HEK293 (cell line): ENCODE results near the gene SMIM32.

Experiments used
- CTCF ChIA-PET: fragments of 350-600 bp; formaldehyde crosslinking; extraction: SDS; loops from one replicate; lab custom pipeline; 2021; ENCODE audit warnings: antibody characterized with exemption; lab: Yijun Ruan, JAX
- POLR2A ChIA-PET: fragments of 300-600 bp; formaldehyde crosslinking; extraction: SDS; loops from one replicate; lab custom pipeline; 2020; ENCODE audit warnings: antibody characterized with exemption, inconsistent platforms; lab: Yijun Ruan, JAX
- H3K27ac ChIP-seq: fragments of 200-500 bp; sonication (Bioruptor generic); 2 replicates; pipeline ENCODE4 v1.5.1; 2014; ENCODE audit warnings: low read depth, low read length, control low read depth, inconsistent platforms; ENCODE audit errors: extremely low read depth
- H3K36me3 ChIP-seq, 2 experiments: fragments of 200-500 bp in 1 of 2; sonication (Bioruptor generic) in 1 of 2; 1 replicate in 1 of 2; 2 replicates in 1 of 2; pipeline ENCODE4 v1.5.1; 2014 to 2017; ENCODE audit warnings: inconsistent platforms in 2 of 2, low read length in 2 of 2; ENCODE audit not compliant: control insufficient read depth in 2 of 2, insufficient read depth in 1 of 2
- H3K4me1 ChIP-seq: fragments of 200-500 bp; sonication (Bioruptor generic); 2 replicates; pipeline ENCODE4 v1.5.1; 2014; ENCODE audit warnings: mild to moderate bottlenecking, low read length, inconsistent platforms; ENCODE audit not compliant: control insufficient read depth, insufficient read depth
- H3K4me3 ChIP-seq: 2 replicates; pipeline ENCODE4 v1.5.1; 2011; ENCODE audit warnings: low read depth, mild to moderate bottlenecking, control low read depth, low read length, moderate library complexity
- H3K9me3 ChIP-seq: fragments of 200-500 bp; sonication (Bioruptor generic); 2 replicates; pipeline ENCODE4 v1.5.1; 2014; ENCODE audit warnings: low read depth, low read length, inconsistent platforms; ENCODE audit not compliant: control insufficient read depth, insufficient read depth
- AEBP2 ChIP-seq: fragments of 450-650 bp; formaldehyde crosslinking; IDR thresholded peaks from 2 replicates; pipeline ENCODE4 v1.5.1; 2016; ENCODE audit warnings: missing biosample characterization, missing genetic modification characterization, borderline replicate concordance
- EGR2 ChIP-seq: fragments of 450-650 bp; formaldehyde crosslinking; IDR thresholded peaks from 2 replicates; pipeline ENCODE4 v1.5.1; 2016; ENCODE audit warnings: low read depth, missing biosample characterization, missing genetic modification characterization
- PATZ1 ChIP-seq: fragments of 450-650 bp; formaldehyde crosslinking; IDR thresholded peaks from 2 replicates; pipeline ENCODE4 v1.5.1; 2016; ENCODE audit warnings: missing biosample characterization, missing genetic modification characterization
- SETDB1 ChIP-seq: IDR thresholded peaks from one replicate; pipeline ENCODE4 v1.6.1; 2017; ENCODE audit warnings: mild to moderate bottlenecking, low read length, moderate library complexity, mixed read lengths; ENCODE audit not compliant: insufficient read length
- ZNF10 ChIP-seq: fragments of 450-650 bp; formaldehyde crosslinking; IDR thresholded peaks from 2 replicates; pipeline ENCODE4 v1.5.1; 2017; ENCODE audit warnings: missing biosample characterization, missing genetic modification characterization
- ZNF23 ChIP-seq: fragments of 450-650 bp; formaldehyde crosslinking; IDR thresholded peaks from 2 replicates; pipeline ENCODE4 v1.5.1; 2016; ENCODE audit warnings: missing biosample characterization, missing genetic modification characterization, borderline replicate concordance
- ZNF274 ChIP-seq, 2 experiments: fragments of 200-500 bp in 1 of 2; fragments of 450-650 bp in 1 of 2; sonication (Bioruptor generic) in 1 of 2; formaldehyde crosslinking in 1 of 2; IDR thresholded peaks; 2 replicates each; pipeline versions ENCODE4 v1.5.1 to v1.6.1; 2014 to 2016; ENCODE audit warnings: borderline replicate concordance in 1 of 2, inconsistent platforms in 1 of 2, low read length in 1 of 2, missing biosample characterization in 1 of 2, missing genetic modification characterization in 1 of 2
- ZNF518A ChIP-seq: fragments of 450-650 bp; formaldehyde crosslinking; conservative IDR thresholded peaks from 2 replicates; pipeline ENCODE4 v1.5.1; 2016; ENCODE audit warnings: low read depth, missing biosample characterization, missing genetic modification characterization
- ZNF549 ChIP-seq: fragments of 450-650 bp; IDR thresholded peaks from 2 replicates; pipeline ENCODE4 v1.5.1; 2018; ENCODE audit warnings: missing biosample characterization, missing genetic modification characterization, mild to moderate bottlenecking, inconsistent platforms, moderate library complexity
- ZNF645 ChIP-seq: fragments of 450-650 bp; formaldehyde crosslinking; IDR thresholded peaks from 2 replicates; pipeline ENCODE4; 2016; ENCODE audit warnings: missing biosample characterization, missing genetic modification characterization
- ZNF785 ChIP-seq: fragments of 450-650 bp; formaldehyde crosslinking; IDR thresholded peaks from 2 replicates; pipeline ENCODE4 v1.5.1; 2016; ENCODE audit warnings: missing biosample characterization, missing genetic modification characterization
- ZNF792 ChIP-seq: fragments of 450-650 bp; formaldehyde crosslinking; IDR thresholded peaks from 2 replicates; pipeline ENCODE4 v1.5.1; 2016; ENCODE audit warnings: missing biosample characterization, missing genetic modification characterization
- TF ChIP-seq, protein P1 (sequence below): fragments of 450-650 bp; IDR thresholded peaks from 2 replicates; pipeline ENCODE4 v1.5.1; 2018; ENCODE audit warnings: missing biosample characterization, mild to moderate bottlenecking, missing genetic modification characterization
- TF ChIP-seq, protein P2 (sequence below): fragments of 450-650 bp; formaldehyde crosslinking; IDR thresholded peaks from 2 replicates; pipeline ENCODE4 v1.5.1; 2016; ENCODE audit warnings: missing biosample characterization, missing genetic modification characterization

The SMIM32 gene

GRCh38 chr5:136222580-136223235 lies 29.7 kb upstream of the SMIM32 start (continued):
- TF ChIP-seq ZNF23 (tag by site-specific recombination) (no peak), AEBP2 (tag by site-specific recombination) (no peak), EGR2 (tag by site-specific recombination) (no peak)

- no peak for TF ChIP-seq ZNF785
- no peak for TF ChIP-seq ZNF274 (IDR thresholded peaks at IDR 0.05; ENCODE audit: low read length)
- peak; percentile 84; the same call in 1 of the 2 replicates for TF ChIP-seq ZNF274 (tag by site-specific recombination; IDR thresholded peaks at IDR 0.05; ENCODE audit: borderline replicate concordance)
- H3K27ac ChIP-seq = no peak overlapping the region
- H3K9me3 ChIP-seq = no peaks in the 10 kb centered on the region
- H3K4me1 ChIP-seq = no peaks in the 10 kb centered on the region
- POLR2A ChIA-PET = no interaction called here
- no peaks in the 10 kb centered on the region for H3K36me3 ChIP-seq
- CTCF ChIA-PET = no interaction called here
- H3K4me3 ChIP-seq = no peak overlapping the region
These were observed 28.4 kb upstream of the SMIM32 start for GRCh38 chr5:136221340-136221739.

- CTCF ChIA-PET = interaction anchor here (0.7 kb wide), 1 partner anchor 155 kb away, joined by 3 read pairs; no protein-coding TSS in a partner anchor
- H3K27ac ChIP-seq = no peak overlapping the region
- POLR2A ChIA-PET = no interaction called here
- no peaks in the 10 kb centered on the region for H3K9me3 ChIP-seq
- H3K4me1 ChIP-seq = no peaks in the 10 kb centered on the region
- no peak overlapping the region for H3K4me3 ChIP-seq
- no peaks in the 10 kb centered on the region for H3K36me3 ChIP-seq
- TF ChIP-seq SETDB1 = no peak
- no peak for TF ChIP-seq ZNF792 (tag by site-specific recombination)
- TF ChIP-seq ZNF10 (tag by site-specific recombination) = no peak
- no peak for TF ChIP-seq ZNF549 (tag by site-specific recombination)
- TF ChIP-seq, protein P1, sequence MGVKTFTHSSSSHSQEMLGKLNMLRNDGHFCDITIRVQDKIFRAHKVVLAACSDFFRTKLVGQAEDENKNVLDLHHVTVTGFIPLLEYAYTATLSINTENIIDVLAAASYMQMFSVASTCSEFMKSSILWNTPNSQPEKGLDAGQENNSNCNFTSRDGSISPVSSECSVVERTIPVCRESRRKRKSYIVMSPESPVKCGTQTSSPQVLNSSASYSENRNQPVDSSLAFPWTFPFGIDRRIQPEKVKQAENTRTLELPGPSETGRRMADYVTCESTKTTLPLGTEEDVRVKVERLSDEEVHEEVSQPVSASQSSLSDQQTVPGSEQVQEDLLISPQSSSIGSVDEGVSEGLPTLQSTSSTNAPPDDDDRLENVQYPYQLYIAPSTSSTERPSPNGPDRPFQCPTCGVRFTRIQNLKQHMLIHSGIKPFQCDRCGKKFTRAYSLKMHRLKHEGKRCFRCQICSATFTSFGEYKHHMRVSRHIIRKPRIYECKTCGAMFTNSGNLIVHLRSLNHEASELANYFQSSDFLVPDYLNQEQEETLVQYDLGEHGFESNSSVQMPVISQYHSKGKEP (tag by site-specific recombination) = no peak
- no peak for TF ChIP-seq AEBP2 (tag by site-specific recombination)
- no peak for TF ChIP-seq PATZ1 (tag by site-specific recombination)
- TF ChIP-seq, protein P2, sequence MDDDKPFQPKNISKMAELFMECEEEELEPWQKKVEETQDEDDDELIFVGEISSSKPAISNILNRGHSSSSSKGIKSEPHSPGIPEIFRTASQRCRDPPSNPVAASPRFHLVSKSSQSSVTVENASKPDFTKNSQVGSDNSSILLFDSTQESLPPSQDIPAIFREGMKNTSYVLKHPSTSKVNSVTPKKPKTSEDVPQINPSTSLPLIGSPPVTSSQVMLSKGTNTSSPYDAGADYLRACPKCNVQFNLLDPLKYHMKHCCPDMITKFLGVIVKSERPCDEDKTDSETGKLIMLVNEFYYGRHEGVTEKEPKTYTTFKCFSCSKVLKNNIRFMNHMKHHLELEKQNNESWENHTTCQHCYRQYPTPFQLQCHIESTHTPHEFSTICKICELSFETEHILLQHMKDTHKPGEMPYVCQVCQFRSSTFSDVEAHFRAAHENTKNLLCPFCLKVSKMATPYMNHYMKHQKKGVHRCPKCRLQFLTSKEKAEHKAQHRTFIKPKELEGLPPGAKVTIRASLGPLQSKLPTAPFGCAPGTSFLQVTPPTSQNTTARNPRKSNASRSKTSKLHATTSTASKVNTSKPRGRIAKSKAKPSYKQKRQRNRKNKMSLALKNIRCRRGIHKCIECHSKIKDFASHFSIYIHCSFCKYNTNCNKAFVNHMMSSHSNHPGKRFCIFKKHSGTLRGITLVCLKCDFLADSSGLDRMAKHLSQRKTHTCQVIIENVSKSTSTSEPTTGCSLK = no peak
- TF ChIP-seq ZNF645 = no peak
- TF ChIP-seq ZNF518A (tag by site-specific recombination) = no peak
- TF ChIP-seq ZNF274 (IDR thresholded peaks at IDR 0.05; ENCODE audit: low read length) = no peak
- TF ChIP-seq ZNF274 (tag by site-specific recombination; IDR thresholded peaks at IDR 0.05; ENCODE audit: borderline replicate concordance) = no peak
These were observed 23.3 kb upstream of the SMIM32 start for GRCh38 chr5:136216230-136216629.
